Measurements from ENCODE around the gene UBE2Q2.

UBE2Q2 gene

DNA sequence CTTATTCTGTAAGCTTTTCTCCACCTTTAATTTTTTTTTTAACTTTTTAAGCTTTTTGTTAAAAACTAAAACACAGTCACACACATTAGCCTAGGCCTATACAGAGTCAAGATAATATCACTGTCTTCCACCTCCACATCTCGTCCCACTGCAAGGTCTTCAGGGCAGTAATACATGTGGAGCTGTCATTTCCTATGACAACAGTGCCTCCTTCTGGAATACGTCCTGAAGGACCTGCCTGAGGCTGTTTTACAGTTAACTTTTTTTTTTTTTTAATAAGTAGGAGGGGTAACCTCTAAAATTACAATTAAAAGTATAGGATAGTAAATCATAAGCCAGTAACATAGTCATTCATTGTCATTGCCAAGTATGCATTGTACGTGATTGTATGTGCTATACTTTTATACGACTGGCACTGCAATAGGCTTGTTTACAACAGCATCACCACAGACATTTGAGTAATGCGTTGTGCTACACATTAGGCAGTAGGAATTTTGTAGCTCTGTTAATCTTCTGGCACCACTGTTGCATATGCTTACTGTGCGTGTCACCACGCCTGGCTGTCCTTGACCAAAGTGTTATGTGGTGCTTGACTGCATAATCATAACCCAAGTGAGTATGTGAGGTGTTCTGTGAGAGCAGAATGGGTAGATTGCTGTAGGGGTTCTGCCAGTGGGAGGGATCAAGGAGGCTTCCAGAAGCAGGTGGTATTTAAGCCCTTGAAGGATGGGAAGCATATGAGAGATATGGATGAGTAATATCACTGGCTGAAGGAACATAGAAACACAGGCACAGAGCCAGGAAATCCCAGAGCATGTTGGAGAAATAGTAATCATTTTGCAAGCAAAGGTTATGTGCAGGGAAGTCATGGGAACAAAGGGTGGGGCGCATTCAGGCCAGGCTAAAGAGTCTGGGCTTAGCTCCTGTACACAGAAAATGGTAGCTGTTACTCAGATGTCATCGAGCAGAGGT, 78.8 kb downstream of the UBE2Q2 start:
- H3K4me3 ChIP-seq (ENCODE audit: low read depth, low read length) = no peak overlapping the region
- no peaks in the 10 kb centered on the region for H3K27me3 ChIP-seq (replicated peaks)
- peak; percentile 80 for DNase-seq
- no peak overlapping the region for H3K27ac ChIP-seq
- peaks cover 2% of the 10 kb centered on the region for H3K36me3 ChIP-seq (replicated peaks)
- TF ChIP-seq, protein P1, sequence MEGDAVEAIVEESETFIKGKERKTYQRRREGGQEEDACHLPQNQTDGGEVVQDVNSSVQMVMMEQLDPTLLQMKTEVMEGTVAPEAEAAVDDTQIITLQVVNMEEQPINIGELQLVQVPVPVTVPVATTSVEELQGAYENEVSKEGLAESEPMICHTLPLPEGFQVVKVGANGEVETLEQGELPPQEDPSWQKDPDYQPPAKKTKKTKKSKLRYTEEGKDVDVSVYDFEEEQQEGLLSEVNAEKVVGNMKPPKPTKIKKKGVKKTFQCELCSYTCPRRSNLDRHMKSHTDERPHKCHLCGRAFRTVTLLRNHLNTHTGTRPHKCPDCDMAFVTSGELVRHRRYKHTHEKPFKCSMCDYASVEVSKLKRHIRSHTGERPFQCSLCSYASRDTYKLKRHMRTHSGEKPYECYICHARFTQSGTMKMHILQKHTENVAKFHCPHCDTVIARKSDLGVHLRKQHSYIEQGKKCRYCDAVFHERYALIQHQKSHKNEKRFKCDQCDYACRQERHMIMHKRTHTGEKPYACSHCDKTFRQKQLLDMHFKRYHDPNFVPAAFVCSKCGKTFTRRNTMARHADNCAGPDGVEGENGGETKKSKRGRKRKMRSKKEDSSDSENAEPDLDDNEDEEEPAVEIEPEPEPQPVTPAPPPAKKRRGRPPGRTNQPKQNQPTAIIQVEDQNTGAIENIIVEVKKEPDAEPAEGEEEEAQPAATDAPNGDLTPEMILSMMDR (IDR thresholded peaks at IDR 0.05; ENCODE audit: low read depth, low read length, missing control alignments) = peak; percentile 62
- in situ Hi-C loops (cut with HindIII; ENCODE audit: low pct_ligation_motif_present, low sequenced_read_pairs) = no loop called here

DNA sequence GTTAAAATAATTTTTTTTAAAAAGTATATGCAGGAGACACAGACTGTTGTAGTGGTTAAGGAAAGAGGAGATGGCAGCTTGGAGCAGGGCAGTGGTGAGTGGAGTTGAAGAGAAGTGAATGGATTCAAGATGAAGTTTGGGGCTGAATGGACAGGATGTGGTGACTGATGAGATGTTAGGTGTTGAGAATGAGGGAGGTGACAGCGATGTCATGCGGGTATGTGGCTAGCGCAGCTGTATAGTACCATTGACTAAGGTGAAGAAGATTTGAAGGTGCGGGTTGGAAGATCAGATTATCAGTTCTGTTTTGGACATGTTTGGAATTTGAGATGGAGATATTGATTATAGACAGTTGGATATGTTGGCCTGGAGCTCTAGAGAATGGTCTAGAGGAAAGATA, 80.5 kb downstream of the UBE2Q2 start:
- H3K27me3 ChIP-seq (replicated peaks) = no peaks in the 10 kb centered on the region
- in situ Hi-C loops (cut with HindIII; ENCODE audit: low pct_ligation_motif_present, low sequenced_read_pairs) = no loop called here
- peaks cover 2% of the 10 kb centered on the region for H3K36me3 ChIP-seq (replicated peaks)
- TF ChIP-seq, protein P1 (IDR thresholded peaks at IDR 0.05; ENCODE audit: low read depth, low read length, missing control alignments) = no peak
- H3K27ac ChIP-seq = no peak overlapping the region
- no peak overlapping the region for H3K4me3 ChIP-seq (ENCODE audit: low read depth, low read length)
- no peak for DNase-seq

DNA sequence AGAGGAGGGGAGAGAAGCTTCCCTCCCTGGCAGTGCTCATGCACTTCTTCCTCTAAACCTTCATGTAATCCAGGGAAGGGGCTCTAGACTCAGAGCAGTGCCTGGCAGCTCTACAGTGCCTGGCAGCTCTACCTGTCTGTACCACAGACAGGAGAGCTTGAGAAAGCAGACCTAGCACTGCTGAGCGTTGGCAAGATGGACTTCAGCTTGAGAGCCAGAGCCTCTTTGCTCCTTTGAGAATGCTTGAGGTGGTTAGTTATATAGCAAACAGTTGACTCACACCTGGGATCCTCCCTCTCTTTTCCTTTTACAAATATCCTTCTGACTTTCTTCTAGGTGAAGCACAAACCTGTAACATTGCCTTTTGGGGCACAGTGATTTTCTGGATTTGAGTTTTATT, 81.3 kb downstream of the UBE2Q2 start:
- in situ Hi-C loops (cut with HindIII; ENCODE audit: low pct_ligation_motif_present, low sequenced_read_pairs) = no loop called here
- H3K27ac ChIP-seq = no peak overlapping the region
- H3K27me3 ChIP-seq (replicated peaks) = no peaks in the 10 kb centered on the region
- H3K4me3 ChIP-seq (ENCODE audit: low read depth, low read length) = no peak overlapping the region
- peaks cover 2% of the 10 kb centered on the region for H3K36me3 ChIP-seq (replicated peaks)
- TF ChIP-seq, protein P1 (IDR thresholded peaks at IDR 0.05; ENCODE audit: low read depth, low read length, missing control alignments) = no peak
- DNase-seq = no peak

DNA sequence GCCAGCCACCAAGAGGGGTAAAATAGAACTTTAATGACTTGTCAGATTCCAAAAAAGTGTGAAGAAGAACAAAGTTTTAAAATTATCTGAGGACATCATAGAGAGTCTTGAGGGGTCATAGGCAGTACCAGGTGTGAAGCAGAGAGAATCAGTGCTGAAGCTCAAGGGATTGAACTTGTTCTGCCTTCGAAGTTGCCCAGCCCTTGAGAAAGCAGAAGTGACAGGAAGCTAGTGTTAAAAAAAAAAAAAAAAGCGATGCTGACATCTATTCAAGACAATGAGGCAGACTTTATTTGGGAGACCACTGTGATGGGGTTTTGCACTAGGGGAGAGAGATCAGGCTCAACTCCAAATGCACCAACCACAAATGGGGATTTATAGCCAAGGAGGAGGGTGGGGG, 82.2 kb downstream of the UBE2Q2 start:
- TF ChIP-seq, protein P1 (IDR thresholded peaks at IDR 0.05; ENCODE audit: low read depth, low read length, missing control alignments) = no peak
- no peaks in the 10 kb centered on the region for H3K27me3 ChIP-seq (replicated peaks)
- no peak for DNase-seq
- H3K27ac ChIP-seq = no peak overlapping the region
- peaks cover 4% of the 10 kb centered on the region for H3K36me3 ChIP-seq (replicated peaks)
- H3K4me3 ChIP-seq (ENCODE audit: low read depth, low read length) = no peak overlapping the region
- in situ Hi-C loops (cut with HindIII; ENCODE audit: low pct_ligation_motif_present, low sequenced_read_pairs) = no loop called here

DNA sequence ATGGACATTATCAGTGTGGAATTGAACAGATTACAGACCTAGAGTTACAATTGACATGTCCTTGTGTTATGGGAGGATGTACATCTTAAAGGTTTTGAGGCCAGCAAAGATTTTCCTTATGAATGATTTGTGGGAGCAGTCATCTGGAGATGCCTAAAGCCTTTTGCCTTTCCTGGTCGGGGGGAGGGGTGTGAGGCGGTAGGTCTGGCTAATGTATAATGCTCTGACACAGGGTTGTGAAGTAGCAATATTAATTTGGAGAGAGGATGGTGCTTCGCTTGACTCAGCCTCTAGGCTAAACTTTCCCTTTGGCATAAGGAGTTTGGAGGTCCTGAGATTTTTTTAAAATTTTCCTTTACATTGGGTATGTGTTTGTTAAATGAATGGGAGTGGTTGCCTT, 83.7 kb downstream of the UBE2Q2 start:
- Histone ChIP-seq H3K27me3 (replicated peaks) (no peaks in the 10 kb centered on the region), H3K27ac (no peak overlapping the region), H3K36me3 (replicated peaks) (peaks cover 5% of the 10 kb centered on the region), H3K4me3 (ENCODE audit: low read depth, low read length) (no peak overlapping the region)
- in situ Hi-C loops (cut with HindIII; ENCODE audit: low pct_ligation_motif_present, low sequenced_read_pairs) = no loop called here
- DNase-seq = no peak
- TF ChIP-seq, protein P1 (IDR thresholded peaks at IDR 0.05; ENCODE audit: low read depth, low read length, missing control alignments) = no peak

Data from brain microvascular endothelial cell (primary cell).